B cell (primary cell): ENCODE measurements around the gene GRN.

Experiments
- EZH2 ChIP-seq: IDR thresholded peaks from 2 replicates; pipeline ENCODE4 v1.6.1; 2012; ENCODE audit warnings: borderline replicate concordance, low read depth, mild to moderate bottlenecking, moderate library complexity, low read length; ENCODE audit not compliant: insufficient read depth, poor library complexity, severe bottlenecking
- TF ChIP-seq, protein P1 (sequence below): fragments of 200-600 bp; IDR thresholded peaks from one replicate; pipeline ENCODE4 v1.8.0; 2022; ENCODE audit warnings: antibody characterized with exemption, mild to moderate bottlenecking

DNA sequence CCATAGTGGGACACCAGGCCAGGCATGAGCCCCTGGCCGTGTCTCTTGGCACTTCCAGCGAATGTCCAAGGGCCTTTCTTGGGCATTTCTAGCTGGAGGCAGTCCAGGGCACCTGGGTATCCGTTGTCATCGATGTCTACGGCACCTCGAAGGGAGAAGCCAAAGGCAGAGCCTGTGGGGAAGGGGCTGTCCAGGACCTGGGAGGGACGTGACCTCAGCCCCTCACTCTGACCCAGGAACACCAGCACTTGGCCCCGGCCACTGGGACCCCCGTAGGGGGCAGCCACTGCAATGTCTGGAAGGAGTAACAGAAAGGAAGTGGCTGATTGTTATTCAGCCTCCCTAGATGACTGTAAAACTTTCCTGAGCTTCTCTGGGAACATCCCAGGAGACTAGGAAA lies 35.7 kb downstream of the GRN start:
- no peak for TF ChIP-seq EZH2
- TF ChIP-seq, protein P1, sequence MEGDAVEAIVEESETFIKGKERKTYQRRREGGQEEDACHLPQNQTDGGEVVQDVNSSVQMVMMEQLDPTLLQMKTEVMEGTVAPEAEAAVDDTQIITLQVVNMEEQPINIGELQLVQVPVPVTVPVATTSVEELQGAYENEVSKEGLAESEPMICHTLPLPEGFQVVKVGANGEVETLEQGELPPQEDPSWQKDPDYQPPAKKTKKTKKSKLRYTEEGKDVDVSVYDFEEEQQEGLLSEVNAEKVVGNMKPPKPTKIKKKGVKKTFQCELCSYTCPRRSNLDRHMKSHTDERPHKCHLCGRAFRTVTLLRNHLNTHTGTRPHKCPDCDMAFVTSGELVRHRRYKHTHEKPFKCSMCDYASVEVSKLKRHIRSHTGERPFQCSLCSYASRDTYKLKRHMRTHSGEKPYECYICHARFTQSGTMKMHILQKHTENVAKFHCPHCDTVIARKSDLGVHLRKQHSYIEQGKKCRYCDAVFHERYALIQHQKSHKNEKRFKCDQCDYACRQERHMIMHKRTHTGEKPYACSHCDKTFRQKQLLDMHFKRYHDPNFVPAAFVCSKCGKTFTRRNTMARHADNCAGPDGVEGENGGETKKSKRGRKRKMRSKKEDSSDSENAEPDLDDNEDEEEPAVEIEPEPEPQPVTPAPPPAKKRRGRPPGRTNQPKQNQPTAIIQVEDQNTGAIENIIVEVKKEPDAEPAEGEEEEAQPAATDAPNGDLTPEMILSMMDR = no peak
